ENCODE measurements around the gene LACTB. TPM values are rescaled to one million over a fixed set of nuclear protein-coding genes. Genes with fewer than 3 reads are reported as not detected.

Gene LACTB
- polyA plus RNA-seq, 1 experiment: 51.1 TPM

DNA sequence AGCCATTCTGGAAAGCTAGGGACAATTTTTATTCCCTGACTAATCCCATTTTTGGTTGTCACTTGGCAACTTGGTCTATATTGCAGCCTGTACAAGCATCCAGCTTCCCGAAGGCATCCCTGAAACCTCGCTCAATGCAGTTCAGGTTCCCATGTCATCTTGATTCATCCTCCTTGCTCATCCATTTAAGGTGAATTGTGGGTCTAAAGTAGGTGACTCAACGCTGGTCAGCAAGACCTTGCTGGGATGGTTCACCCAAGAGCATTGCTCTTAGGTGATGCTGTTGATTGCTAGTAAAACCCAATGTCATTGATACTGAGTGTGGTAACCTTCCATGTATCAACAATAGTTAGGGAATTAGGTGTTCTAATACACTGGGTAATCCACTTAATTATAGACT, 54.6 kb downstream of the LACTB start:
- DNase-seq (ENCODE audit: low read depth, low spot score): no peak
- no peaks in the 10 kb centered on the region for H3K27me3 ChIP-seq (ENCODE audit: control insufficient read depth, insufficient read depth, low read length)
- POLR2A ChIA-PET: interaction anchor here (0.7 kb wide), 1 partner anchor 327 kb away, joined by 3 read pairs; no protein-coding TSS in a partner anchor
- CTCF ChIA-PET: no interaction called here
- TF ChIP-seq, protein P1, sequence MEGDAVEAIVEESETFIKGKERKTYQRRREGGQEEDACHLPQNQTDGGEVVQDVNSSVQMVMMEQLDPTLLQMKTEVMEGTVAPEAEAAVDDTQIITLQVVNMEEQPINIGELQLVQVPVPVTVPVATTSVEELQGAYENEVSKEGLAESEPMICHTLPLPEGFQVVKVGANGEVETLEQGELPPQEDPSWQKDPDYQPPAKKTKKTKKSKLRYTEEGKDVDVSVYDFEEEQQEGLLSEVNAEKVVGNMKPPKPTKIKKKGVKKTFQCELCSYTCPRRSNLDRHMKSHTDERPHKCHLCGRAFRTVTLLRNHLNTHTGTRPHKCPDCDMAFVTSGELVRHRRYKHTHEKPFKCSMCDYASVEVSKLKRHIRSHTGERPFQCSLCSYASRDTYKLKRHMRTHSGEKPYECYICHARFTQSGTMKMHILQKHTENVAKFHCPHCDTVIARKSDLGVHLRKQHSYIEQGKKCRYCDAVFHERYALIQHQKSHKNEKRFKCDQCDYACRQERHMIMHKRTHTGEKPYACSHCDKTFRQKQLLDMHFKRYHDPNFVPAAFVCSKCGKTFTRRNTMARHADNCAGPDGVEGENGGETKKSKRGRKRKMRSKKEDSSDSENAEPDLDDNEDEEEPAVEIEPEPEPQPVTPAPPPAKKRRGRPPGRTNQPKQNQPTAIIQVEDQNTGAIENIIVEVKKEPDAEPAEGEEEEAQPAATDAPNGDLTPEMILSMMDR (IDR thresholded peaks at IDR 0.05; ENCODE audit: low read depth, low read length): no peak
- no peak overlapping the region for H3K4me3 ChIP-seq (ENCODE audit: low read depth, low read length)
- H3K27ac ChIP-seq (ENCODE audit: low read depth, low read length): no peak overlapping the region
- H3K9me3 ChIP-seq (ENCODE audit: control insufficient read depth, insufficient read depth, low read length): no peaks in the 10 kb centered on the region

DNA sequence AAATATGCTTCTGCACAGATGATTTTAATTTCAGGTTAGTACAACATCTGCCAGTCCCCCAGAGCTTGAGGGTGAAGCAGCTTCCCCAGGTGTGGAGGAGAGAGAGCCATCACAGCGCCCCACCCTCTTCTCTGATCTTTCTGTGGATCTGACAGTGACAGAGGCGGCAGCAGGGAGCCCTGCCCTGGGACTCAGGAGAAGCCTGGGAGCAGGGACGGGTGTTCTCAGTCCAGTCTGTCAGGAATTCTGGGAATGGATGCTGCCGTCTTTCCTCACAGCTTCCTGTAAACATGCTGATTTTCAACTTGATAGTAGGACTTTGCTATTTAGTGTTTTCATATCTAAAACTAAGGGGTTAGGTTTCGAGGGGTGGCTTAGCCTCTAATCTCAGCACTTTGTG, 56.4 kb downstream of the LACTB start:
- H3K4me3 ChIP-seq (ENCODE audit: low read depth, low read length): no peak overlapping the region
- DNase-seq (ENCODE audit: low read depth, low spot score): no peak
- ChIA-PET CTCF (no interaction called here), POLR2A (no interaction called here)
- no peaks in the 10 kb centered on the region for H3K27me3 ChIP-seq (ENCODE audit: control insufficient read depth, insufficient read depth, low read length)
- H3K9me3 ChIP-seq (ENCODE audit: control insufficient read depth, insufficient read depth, low read length): no peaks in the 10 kb centered on the region
- TF ChIP-seq, protein P1 (IDR thresholded peaks at IDR 0.05; ENCODE audit: low read depth, low read length): no peak
- no peak overlapping the region for H3K27ac ChIP-seq (ENCODE audit: low read depth, low read length)

DNA sequence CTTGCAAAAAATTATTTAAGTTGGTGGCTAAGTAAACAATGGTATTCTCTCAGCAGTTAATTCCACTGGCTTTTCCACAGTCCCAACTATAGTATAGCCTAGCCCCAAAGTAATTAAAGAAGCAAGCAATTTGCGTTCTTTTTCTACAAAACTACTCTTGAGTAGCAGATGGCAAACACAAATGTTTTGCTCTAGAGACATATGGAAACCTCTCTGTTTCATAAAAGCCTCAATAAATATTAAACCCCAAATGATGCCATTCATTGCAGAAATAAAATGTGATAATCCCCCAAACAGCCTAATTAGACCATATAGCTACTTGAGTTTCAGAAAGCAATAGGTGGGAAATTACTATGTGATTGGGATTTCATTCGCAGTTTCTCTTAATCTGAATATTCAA, 59.1 kb downstream of the LACTB start:
- ChIA-PET CTCF (interaction anchor here (1.0 kb wide), 1 partner anchor 133 kb away, joined by 6 read pairs; no protein-coding TSS in a partner anchor), POLR2A (no interaction called here)
- TF ChIP-seq, protein P1 (IDR thresholded peaks at IDR 0.05; ENCODE audit: low read depth, low read length): no peak
- no peak for DNase-seq (ENCODE audit: low read depth, low spot score)
- Histone ChIP-seq H3K4me3 (ENCODE audit: low read depth, low read length) (no peak overlapping the region), H3K9me3 (ENCODE audit: control insufficient read depth, insufficient read depth, low read length) (no peaks in the 10 kb centered on the region), H3K27me3 (ENCODE audit: control insufficient read depth, insufficient read depth, low read length) (no peaks in the 10 kb centered on the region), H3K27ac (ENCODE audit: low read depth, low read length) (no peak overlapping the region)

DNA sequence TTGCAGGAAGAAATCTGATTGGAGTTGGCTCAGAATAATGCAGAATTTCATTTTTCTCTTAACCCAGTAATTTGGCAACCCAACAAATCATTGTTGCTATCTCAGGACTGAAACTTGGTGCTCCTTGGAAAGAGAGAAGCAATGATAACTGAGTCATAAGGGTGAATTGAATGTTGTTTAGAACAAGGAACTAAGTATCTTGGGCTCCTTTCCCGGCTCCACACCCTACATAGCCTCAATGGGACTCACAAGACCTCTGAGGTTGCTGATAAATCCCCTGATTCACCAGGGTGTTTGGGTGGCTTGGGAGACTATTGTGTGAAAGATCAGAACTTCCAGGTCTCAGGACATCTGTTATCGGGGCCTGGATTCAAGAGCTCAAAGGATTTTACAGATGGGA, 60.0 kb downstream of the LACTB start:
- Histone ChIP-seq H3K4me3 (ENCODE audit: low read depth, low read length) (no peak overlapping the region), H3K27ac (ENCODE audit: low read depth, low read length) (no peak overlapping the region), H3K27me3 (ENCODE audit: control insufficient read depth, insufficient read depth, low read length) (no peaks in the 10 kb centered on the region), H3K9me3 (ENCODE audit: control insufficient read depth, insufficient read depth, low read length) (no peaks in the 10 kb centered on the region)
- TF ChIP-seq, protein P1 (IDR thresholded peaks at IDR 0.05; ENCODE audit: low read depth, low read length): no peak
- DNase-seq (ENCODE audit: low read depth, low spot score): no peak
- ChIA-PET CTCF (no interaction called here), POLR2A (no interaction called here)

DNA sequence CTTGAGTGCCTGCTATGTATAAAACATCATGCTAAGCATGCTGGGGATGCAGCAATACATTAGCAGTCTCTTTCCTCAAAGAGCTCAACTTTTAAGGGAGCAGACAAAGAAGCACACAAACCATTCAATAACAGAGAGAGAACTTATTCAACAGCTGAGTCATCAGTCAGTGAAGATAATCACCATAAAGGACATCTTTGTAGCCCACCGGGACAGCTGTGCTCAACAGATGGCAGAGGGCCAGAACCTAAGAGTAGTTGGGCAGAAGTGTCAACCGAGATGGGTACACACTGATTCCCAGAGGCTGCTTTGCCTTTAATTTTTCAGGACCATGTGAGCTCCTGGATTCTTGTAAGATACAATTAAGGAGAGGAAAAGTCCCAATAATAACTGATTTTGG, 63.5 kb downstream of the LACTB start:
- Histone ChIP-seq H3K27me3 (ENCODE audit: control insufficient read depth, insufficient read depth, low read length) (no peaks in the 10 kb centered on the region), H3K9me3 (ENCODE audit: control insufficient read depth, insufficient read depth, low read length) (no peaks in the 10 kb centered on the region), H3K27ac (ENCODE audit: low read depth, low read length) (no peak overlapping the region), H3K4me3 (ENCODE audit: low read depth, low read length) (no peak overlapping the region)
- TF ChIP-seq, protein P1 (IDR thresholded peaks at IDR 0.05; ENCODE audit: low read depth, low read length): no peak
- POLR2A ChIA-PET: interaction anchor here (1.4 to 2.2 kb wide), 2 partner anchors 28 to 140 kb away, joined by 4 to 8 read pairs; partner anchors contain the start of gene RPS27L
- CTCF ChIA-PET: interaction anchor here (0.8 kb wide), 1 partner anchor 12 kb away, joined by 4 read pairs; no protein-coding TSS in a partner anchor
- DNase-seq (ENCODE audit: low read depth, low spot score): no peak

All from AG04450 (cell line).